Gastrocnemius medialis (tissue), 4 donors: ENCODE measurements around the gene ULBP2.

Source experiments
- POLR2A ChIP-seq, 2 donors: fragments of 450-650 bp; IDR thresholded peaks; one replicate each; pipeline ENCODE4 v1.6.1; 2017; ENCODE audit warnings: antibody characterized with exemption in 2 of 2, mild to moderate bottlenecking in 2 of 2, moderate library complexity in 2 of 2
- TF ChIP-seq, protein P1 (sequence below), 5 experiments: fragments of 450-650 bp in 3 of 5; fragments of 200-600 bp in 2 of 5; sonication (generic) in 2 of 5; IDR thresholded peaks in 4 of 5; conservative IDR thresholded peaks in 1 of 5; 1 replicate in 4 of 5; 2 replicates in 1 of 5; pipeline ENCODE4 v1.5.1; 2016 to 2019; ENCODE audit warnings: antibody characterized with exemption in 5 of 5, mild to moderate bottlenecking in 3 of 5, moderate library complexity in 3 of 5

- TF ChIP-seq, protein P1, sequence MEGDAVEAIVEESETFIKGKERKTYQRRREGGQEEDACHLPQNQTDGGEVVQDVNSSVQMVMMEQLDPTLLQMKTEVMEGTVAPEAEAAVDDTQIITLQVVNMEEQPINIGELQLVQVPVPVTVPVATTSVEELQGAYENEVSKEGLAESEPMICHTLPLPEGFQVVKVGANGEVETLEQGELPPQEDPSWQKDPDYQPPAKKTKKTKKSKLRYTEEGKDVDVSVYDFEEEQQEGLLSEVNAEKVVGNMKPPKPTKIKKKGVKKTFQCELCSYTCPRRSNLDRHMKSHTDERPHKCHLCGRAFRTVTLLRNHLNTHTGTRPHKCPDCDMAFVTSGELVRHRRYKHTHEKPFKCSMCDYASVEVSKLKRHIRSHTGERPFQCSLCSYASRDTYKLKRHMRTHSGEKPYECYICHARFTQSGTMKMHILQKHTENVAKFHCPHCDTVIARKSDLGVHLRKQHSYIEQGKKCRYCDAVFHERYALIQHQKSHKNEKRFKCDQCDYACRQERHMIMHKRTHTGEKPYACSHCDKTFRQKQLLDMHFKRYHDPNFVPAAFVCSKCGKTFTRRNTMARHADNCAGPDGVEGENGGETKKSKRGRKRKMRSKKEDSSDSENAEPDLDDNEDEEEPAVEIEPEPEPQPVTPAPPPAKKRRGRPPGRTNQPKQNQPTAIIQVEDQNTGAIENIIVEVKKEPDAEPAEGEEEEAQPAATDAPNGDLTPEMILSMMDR (IDR thresholded peaks at IDR 0.05 in 4 of 5, conservative IDR thresholded peaks at IDR 0.05 in 1 of 5) = no peak
- no peak for TF ChIP-seq POLR2A (IDR thresholded peaks at IDR 0.05)
Observed at GRCh38 chr6:149901444-149902140, 40.2 kb upstream of the ULBP2 start.
